Measurements from ENCODE around the gene UBE2B.

Gene UBE2B

DNA sequence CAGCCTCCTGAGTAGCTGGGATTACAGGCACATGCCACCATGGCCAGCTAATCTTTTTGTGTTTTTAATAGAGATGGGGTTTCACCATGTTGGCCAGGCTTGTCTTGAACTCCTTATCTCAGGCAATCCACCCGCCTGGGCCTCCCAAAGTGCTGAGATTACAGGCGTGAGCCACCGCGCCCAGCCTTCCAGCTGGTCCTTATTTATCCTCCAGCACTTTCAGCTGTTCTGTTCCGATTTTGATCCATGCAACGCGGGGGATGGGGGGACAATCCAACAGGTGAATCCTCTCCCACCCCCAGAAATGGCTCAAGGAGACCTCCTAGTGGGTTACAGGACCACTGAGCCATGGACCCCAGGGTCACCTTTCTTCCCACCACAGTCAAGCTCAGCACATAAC, 55.0 kb downstream of the UBE2B start:
- no peak for DNase-seq (ENCODE audit: low read depth)
- H3K4me3 ChIP-seq (ENCODE audit: low read depth, low read length): no peak overlapping the region
- TF ChIP-seq, protein P1, sequence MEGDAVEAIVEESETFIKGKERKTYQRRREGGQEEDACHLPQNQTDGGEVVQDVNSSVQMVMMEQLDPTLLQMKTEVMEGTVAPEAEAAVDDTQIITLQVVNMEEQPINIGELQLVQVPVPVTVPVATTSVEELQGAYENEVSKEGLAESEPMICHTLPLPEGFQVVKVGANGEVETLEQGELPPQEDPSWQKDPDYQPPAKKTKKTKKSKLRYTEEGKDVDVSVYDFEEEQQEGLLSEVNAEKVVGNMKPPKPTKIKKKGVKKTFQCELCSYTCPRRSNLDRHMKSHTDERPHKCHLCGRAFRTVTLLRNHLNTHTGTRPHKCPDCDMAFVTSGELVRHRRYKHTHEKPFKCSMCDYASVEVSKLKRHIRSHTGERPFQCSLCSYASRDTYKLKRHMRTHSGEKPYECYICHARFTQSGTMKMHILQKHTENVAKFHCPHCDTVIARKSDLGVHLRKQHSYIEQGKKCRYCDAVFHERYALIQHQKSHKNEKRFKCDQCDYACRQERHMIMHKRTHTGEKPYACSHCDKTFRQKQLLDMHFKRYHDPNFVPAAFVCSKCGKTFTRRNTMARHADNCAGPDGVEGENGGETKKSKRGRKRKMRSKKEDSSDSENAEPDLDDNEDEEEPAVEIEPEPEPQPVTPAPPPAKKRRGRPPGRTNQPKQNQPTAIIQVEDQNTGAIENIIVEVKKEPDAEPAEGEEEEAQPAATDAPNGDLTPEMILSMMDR (IDR thresholded peaks at IDR 0.05; ENCODE audit: insufficient read depth, low read depth, low read length, missing control alignments): no peak

DNA sequence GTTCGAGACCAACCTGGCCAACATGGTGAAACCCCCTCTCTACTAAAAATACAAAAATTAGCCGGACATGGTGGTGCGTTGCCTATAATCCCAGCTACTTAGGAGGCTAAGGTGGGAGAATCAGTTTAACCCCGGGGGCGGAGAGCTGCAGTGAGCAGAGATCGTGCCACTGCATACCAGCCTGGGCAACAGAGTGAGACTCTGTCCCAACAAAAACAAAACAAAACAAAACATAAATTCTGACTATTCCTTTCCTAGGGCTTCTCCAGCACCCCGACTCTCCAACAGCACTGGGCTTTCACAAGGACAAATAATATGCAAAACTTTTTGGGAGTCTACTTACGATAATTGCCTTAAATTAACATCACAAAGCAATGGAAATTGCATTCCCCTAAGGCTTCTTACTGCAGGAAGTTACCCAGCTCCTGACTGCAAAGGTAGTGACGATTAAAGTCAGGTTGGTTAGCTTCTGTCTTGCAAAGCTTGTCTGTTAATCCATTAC, 56.2 kb downstream of the UBE2B start:
- TF ChIP-seq, protein P1 (IDR thresholded peaks at IDR 0.05; ENCODE audit: insufficient read depth, low read depth, low read length, missing control alignments): no peak
- H3K4me3 ChIP-seq (ENCODE audit: low read depth, low read length): no peak overlapping the region
- DNase-seq (ENCODE audit: low read depth): no peak

DNA sequence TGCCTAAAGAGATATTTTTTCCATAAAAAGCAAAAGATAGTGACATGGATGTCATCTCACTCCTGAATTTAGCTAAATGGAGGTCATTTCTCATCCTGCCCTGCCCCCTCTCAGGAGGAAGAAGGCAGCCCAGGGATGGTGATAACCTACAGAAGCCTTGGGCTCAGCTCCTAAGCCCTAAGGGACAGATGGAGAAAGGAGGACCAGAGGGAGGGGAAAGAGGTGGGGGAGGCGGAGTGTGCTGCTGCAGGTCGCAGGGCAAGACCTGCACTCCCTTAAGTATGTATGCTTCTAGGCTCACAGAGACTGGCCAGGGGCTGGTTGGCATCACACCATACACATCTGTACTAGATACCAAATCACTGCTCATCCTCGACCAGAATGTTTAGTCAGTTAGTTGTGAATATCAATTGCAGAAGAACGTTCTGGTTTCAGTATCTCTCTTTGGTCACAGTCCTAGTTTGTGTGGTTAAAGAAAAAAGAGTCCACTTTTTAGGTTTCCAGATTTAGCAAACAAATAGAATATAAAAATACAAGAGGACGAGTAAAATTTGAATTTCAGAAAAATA, 58.7 kb downstream of the UBE2B start:
- no peak overlapping the region for H3K4me3 ChIP-seq (ENCODE audit: low read depth, low read length)
- peak; percentile 37 for DNase-seq (ENCODE audit: low read depth)
- TF ChIP-seq, protein P1 (IDR thresholded peaks at IDR 0.05; ENCODE audit: insufficient read depth, low read depth, low read length, missing control alignments): no peak

DNA sequence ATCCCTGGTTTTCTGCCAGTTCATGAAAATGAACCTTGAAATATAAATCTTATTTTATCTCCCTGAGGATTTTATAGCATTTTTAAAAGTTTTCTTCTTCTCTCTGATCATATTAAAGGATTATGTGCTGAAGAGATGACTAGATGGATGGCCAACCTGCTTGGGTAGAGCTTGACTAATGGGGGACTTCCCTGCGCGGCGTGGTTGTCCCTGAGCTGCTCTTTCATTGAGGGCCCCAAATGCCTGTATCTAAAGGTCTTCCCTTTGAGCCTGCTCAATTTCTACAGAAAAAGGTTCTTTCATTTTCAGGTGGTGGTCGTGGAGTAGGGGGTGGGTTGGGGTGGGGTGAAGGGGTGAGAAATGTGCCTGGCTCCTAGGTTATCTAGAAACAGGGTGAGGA, 60.8 kb downstream of the UBE2B start:
- H3K4me3 ChIP-seq (ENCODE audit: low read depth, low read length): no peak overlapping the region
- TF ChIP-seq, protein P1 (IDR thresholded peaks at IDR 0.05; ENCODE audit: insufficient read depth, low read depth, low read length, missing control alignments): no peak
- DNase-seq (ENCODE audit: low read depth): no peak

DNA sequence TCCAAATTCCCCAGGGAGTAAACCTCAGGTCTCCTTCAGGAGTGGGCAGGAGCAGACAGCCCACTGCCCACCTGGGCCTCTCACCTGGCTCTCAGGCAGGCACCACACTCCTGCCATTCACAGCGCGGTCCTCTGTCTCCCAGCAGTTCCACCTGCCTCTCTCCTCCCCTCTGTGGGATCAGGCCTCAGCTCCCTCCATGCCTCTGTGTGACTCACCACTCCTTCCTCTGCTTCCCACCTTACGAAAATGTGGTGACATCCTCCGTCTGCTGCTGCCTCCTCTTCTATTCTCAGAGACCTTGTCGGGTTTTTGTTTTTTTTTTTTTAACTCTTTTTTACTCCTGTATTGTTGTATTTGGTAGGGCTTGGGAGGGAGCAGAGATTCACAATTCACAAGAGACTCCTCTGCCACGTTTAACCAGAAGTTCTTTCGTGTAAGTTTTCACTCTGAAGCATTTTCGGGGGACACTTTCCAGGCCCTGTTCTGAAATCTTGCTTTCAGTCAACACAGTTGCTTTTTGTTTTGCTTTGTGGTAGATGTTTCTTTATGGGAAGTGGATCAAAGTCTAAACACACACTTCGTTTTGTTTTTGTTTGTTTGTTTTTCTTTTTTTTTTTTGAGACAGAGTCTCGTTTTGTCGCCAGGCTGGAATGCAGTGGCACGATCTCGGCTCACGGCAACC, 61.4 kb downstream of the UBE2B start:
- H3K4me3 ChIP-seq (ENCODE audit: low read depth, low read length): no peak overlapping the region
- TF ChIP-seq, protein P1 (IDR thresholded peaks at IDR 0.05; ENCODE audit: insufficient read depth, low read depth, low read length, missing control alignments): no peak

DNA sequence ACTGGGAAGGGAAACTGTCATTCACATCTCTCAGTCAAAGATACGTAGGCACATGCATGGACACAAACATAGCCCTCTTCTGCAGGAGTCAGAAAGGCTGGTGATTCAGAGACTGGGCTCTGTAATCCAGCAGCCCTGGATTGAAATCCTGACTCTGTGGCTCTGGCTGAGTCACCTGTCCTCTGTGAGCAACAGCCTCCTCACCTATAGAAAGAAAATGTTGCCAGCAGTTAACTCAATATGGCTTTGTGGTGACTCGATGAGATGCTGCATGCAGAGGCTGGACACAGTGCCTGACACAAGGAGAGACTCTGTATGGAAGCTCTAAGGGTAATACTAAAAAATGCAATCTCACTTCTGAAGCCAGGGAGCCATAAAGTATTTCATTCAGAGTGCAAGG, 64.2 kb downstream of the UBE2B start:
- no peak for DNase-seq (ENCODE audit: low read depth)
- no peak overlapping the region for H3K4me3 ChIP-seq (ENCODE audit: low read depth, low read length)
- TF ChIP-seq, protein P1 (IDR thresholded peaks at IDR 0.05; ENCODE audit: insufficient read depth, low read depth, low read length, missing control alignments): no peak

More for the DNA sequence above, 61.4 kb downstream of the UBE2B start:
- DNase-seq (ENCODE audit: low read depth): peak; percentile 64

Measured in GM12865 (cell line).